Loucy (cell line): Measurements from ENCODE around the gene SIK2.

Experiments
- CTCF ChIP-seq: fragments of 200-600 bp; sonication (generic); conservative IDR thresholded peaks from 2 replicates; pipeline ENCODE4 v1.5.1; 2014; ENCODE audit warnings: mild to moderate bottlenecking, antibody characterized with exemption, low read length
- EZH2phosphoT487 ChIP-seq: fragments of 200-600 bp; IDR thresholded peaks from 2 replicates; pipeline ENCODE4 v1.6.1; 2018; ENCODE audit warnings: antibody characterized with exemption, mild to moderate bottlenecking, moderate library complexity, borderline replicate concordance

- TF ChIP-seq CTCF, result no peak
- no peak for TF ChIP-seq EZH2phosphoT487
These were observed 12.3 kb upstream of the SIK2 start for GRCh38 chr11:111589886-111590499.
